Nephron (organoid): Measurements from ENCODE around the gene SLC22A14.

ENCODE experiments used
- H3K27ac Mint-ChIP-seq, 3 experiments: 2 replicates each; pipeline ENCODE4 v1.8.0; 2020; ENCODE audit warnings: mixed read lengths in 3 of 3, mild to moderate bottlenecking in 2 of 3, moderate library complexity in 1 of 3
- H3K27me3 Mint-ChIP-seq: 2 replicates; pipeline ENCODE4 v1.8.0; 2021; ENCODE audit warnings: low read depth, mild to moderate bottlenecking, moderate library complexity, mixed read lengths
- H3K36me3 Mint-ChIP-seq: 2 replicates; pipeline ENCODE4 v1.8.0; 2020; ENCODE audit warnings: low read depth, mixed read lengths
- H3K4me1 Mint-ChIP-seq: 2 replicates; pipeline ENCODE4 v1.8.0; 2020; ENCODE audit warnings: mixed read lengths
- H3K4me3 Mint-ChIP-seq, 3 experiments: 2 replicates each; pipeline ENCODE4 v1.8.0; 2020; ENCODE audit warnings: mild to moderate bottlenecking in 3 of 3, mixed read lengths in 3 of 3, moderate library complexity in 2 of 3
- H3K9me3 Mint-ChIP-seq: 2 replicates; pipeline ENCODE4 v1.8.0; 2020; ENCODE audit warnings: mixed read lengths
- CTCF ChIP-seq, 3 experiments: fragments of 200-600 bp; sonication (generic); IDR thresholded peaks; one replicate each; pipeline ENCODE4 v1.5.0; 2021; ENCODE audit warnings: antibody characterized with exemption in 3 of 3; ENCODE audit not compliant: unreplicated experiment in 3 of 3

Gene SLC22A14

GRCh38 chr3:38367779-38368178 lies 85.7 kb downstream of the SLC22A14 start:
- Mint-ChIP-seq H3K36me3 (peaks cover 32% of the 10 kb centered on the region), H3K27me3 (no peaks in the 10 kb centered on the region)

More at GRCh38 chr3:38367779-38368178, 85.7 kb downstream of the SLC22A14 start:
- Mint-ChIP-seq H3K9me3 (no peaks in the 10 kb centered on the region), H3K4me1 (no peaks in the 10 kb centered on the region), H3K27ac (no peak overlapping the region), H3K4me3 (no peak overlapping the region)
- TF ChIP-seq CTCF (IDR thresholded peaks at IDR 0.05; ENCODE audit: unreplicated experiment in 3 of 3): no peak
